ENCODE measurements around the gene PPCS. TPM values are rescaled to one million over a fixed set of nuclear protein-coding genes. Genes with fewer than 3 reads are reported as not detected.

PPCS gene
- total RNA-seq, 1 experiment from 2014 or later = 53.2 TPM

GRCh38 chr1:42419126-42419821, 37.1 kb upstream of the PPCS start:
- ChIA-PET CTCF (no interaction called here), RAD21 (ENCODE audit: low non-redundant PET in 1 of 2, low total read pairs in 2 of 2, uncharacterized antibody in 2 of 2, unreplicated experiment in 2 of 2) (no interaction called here), POLR2A (no interaction called here)
- BruUV-seq (replicated peaks) = no TSS peak
- intact Hi-C loops (cut with micrococcal nuclease) = no loop called here
- no peaks in the 10 kb centered on the region for H3K9me3 ChIP-seq (ENCODE audit: control insufficient read depth in 1 of 2, insufficient read depth in 1 of 2, low read depth in 1 of 2, low read length in 2 of 2)
- H3K79me2 ChIP-seq (ENCODE audit: insufficient read depth, low read length) = no peaks in the 10 kb centered on the region
- no peak overlapping the region for H3K4me2 ChIP-seq (ENCODE audit: low read length)
- H2AFZ ChIP-seq (ENCODE audit: low read depth, low read length, poor library complexity, severe bottlenecking) = no peak overlapping the region
- H4K20me1 ChIP-seq (ENCODE audit: insufficient read depth) = no peaks in the 10 kb centered on the region
- H3K9ac ChIP-seq (ENCODE audit: low read length) = no peak overlapping the region
- ATAC-seq (no peak), DNase-seq (ENCODE audit: low read depth, low spot score) (no peak)
- no peaks in the 10 kb centered on the region for H3K4me1 ChIP-seq (ENCODE audit: control insufficient read depth in 1 of 2, insufficient read depth in 2 of 2, low read length in 2 of 2)
- no peak overlapping the region for H3K4me3 ChIP-seq (replicated peaks in 1 of 2; ENCODE audit: low read depth in 1 of 2, low read length in 2 of 2)
- no peak overlapping the region for H3K27ac ChIP-seq (ENCODE audit: low read depth, low read length)
- no peak for TF ChIP-seq EGR1 (IDR thresholded peaks at IDR 0.05; ENCODE audit: low read depth)
- no peaks in the 10 kb centered on the region for H3K9me2 ChIP-seq (ENCODE audit: insufficient read depth)
- H3K27me3 ChIP-seq (ENCODE audit: insufficient read depth, low read length) = no peaks in the 10 kb centered on the region
- H3K36me3 ChIP-seq (ENCODE audit: control insufficient read depth in 1 of 2, insufficient read depth in 2 of 2, low read length in 2 of 2) = no peaks in the 10 kb centered on the region

- Histone ChIP-seq H3K36me3 (ENCODE audit: control insufficient read depth in 1 of 2, insufficient read depth in 2 of 2, low read length in 2 of 2) (no peaks in the 10 kb centered on the region), H3K79me2 (ENCODE audit: insufficient read depth, low read length) (no peaks in the 10 kb centered on the region), H2AFZ (ENCODE audit: low read depth, low read length, poor library complexity, severe bottlenecking) (no peak overlapping the region), H3K9me2 (ENCODE audit: insufficient read depth) (no peaks in the 10 kb centered on the region), H3K27ac (ENCODE audit: low read depth, low read length) (no peak overlapping the region), H3K4me2 (ENCODE audit: low read length) (no peak overlapping the region), H3K4me3 (replicated peaks in 1 of 2; ENCODE audit: low read depth in 1 of 2, low read length in 2 of 2) (no peak overlapping the region), H3K9ac (ENCODE audit: low read length) (no peak overlapping the region), H3K9me3 (ENCODE audit: control insufficient read depth in 1 of 2, insufficient read depth in 1 of 2, low read depth in 1 of 2, low read length in 2 of 2) (no peaks in the 10 kb centered on the region), H3K27me3 (ENCODE audit: insufficient read depth, low read length) (no peaks in the 10 kb centered on the region), H4K20me1 (ENCODE audit: insufficient read depth) (no peaks in the 10 kb centered on the region), H3K4me1 (ENCODE audit: control insufficient read depth in 1 of 2, insufficient read depth in 2 of 2, low read length in 2 of 2) (no peaks in the 10 kb centered on the region)
- DNase-seq (ENCODE audit: low read depth, low spot score) = no peak
- BruUV-seq (replicated peaks) = no TSS peak
- POLR2A ChIA-PET = no interaction called here
- ATAC-seq = no peak
- intact Hi-C loops (cut with micrococcal nuclease) = no loop called here
- RAD21 ChIA-PET (ENCODE audit: low non-redundant PET in 1 of 2, low total read pairs in 2 of 2, uncharacterized antibody in 2 of 2, unreplicated experiment in 2 of 2) = no interaction called here
- CTCF ChIA-PET = no interaction called here
- no peak for TF ChIP-seq CEBPB (IDR thresholded peaks at IDR 0.05; ENCODE audit: low read depth)
- TF ChIP-seq EGR1 (IDR thresholded peaks at IDR 0.05; ENCODE audit: low read depth) = no peak
- no peak for TF ChIP-seq TCF7L2 (IDR thresholded peaks at IDR 0.05; ENCODE audit: borderline replicate concordance, extremely low read depth, insufficient read depth, insufficient read length)
- TF ChIP-seq FOSL1 (IDR thresholded peaks at IDR 0.05; ENCODE audit: low read depth) = no peak
- no peak for TF ChIP-seq EZH2phosphoT487 (IDR thresholded peaks at IDR 0.05; ENCODE audit: borderline replicate concordance)
- no peak for TF ChIP-seq CTCF (IDR thresholded peaks at IDR 0.05 in 2 of 3, conservative IDR thresholded peaks at IDR 0.05 in 1 of 3; ENCODE audit: borderline replicate concordance in 1 of 3, insufficient read depth in 1 of 3, low read depth in 2 of 3, low read length in 2 of 3)
- no peak for TF ChIP-seq POLR2AphosphoS5 (IDR thresholded peaks at IDR 0.05; ENCODE audit: low read depth, low read length)
- no peak for TF ChIP-seq JUND (IDR thresholded peaks at IDR 0.05)
- TF ChIP-seq POLR2A (IDR thresholded peaks at IDR 0.05; ENCODE audit: borderline replicate concordance, extremely low read depth, insufficient read depth, insufficient read length) = no peak
- no peak for TF ChIP-seq ZFX (IDR thresholded peaks at IDR 0.05)
- TF ChIP-seq REST (IDR thresholded peaks at IDR 0.05; ENCODE audit: low read depth) = no peak
- no peak for TF ChIP-seq YY1 (IDR thresholded peaks at IDR 0.05; ENCODE audit: extremely low read depth, insufficient replicate concordance, low read depth, low read length)
- no peak for TF ChIP-seq ZNF274 (IDR thresholded peaks at IDR 0.05; ENCODE audit: low read depth, low read length)
- TF ChIP-seq RAD21 (IDR thresholded peaks at IDR 0.05; ENCODE audit: low read depth) = no peak
- TF ChIP-seq ATF3 (IDR thresholded peaks at IDR 0.05) = no peak
Measured at GRCh38 chr1:42420121-42420520, 36.2 kb upstream of the PPCS start.

Measured in HCT116 (cell line).